Fibroblast of lung (primary cell): ENCODE measurements around the gene TEDC1. TPM values are rescaled to one million over a fixed set of nuclear protein-coding genes. Genes with fewer than 3 reads are reported as not detected.

Source experiments
- DNase-seq, 2 donors: peaks; one replicate each; pipeline versions ENCODE4 v3.0.0 to v3.0.0-alpha.2; 2010; ENCODE audit warnings: low read depth in 2 of 2
- H2AFZ ChIP-seq: 2 replicates; pipeline ENCODE4 v1.5.1; 2012; ENCODE audit warnings: low read length, control low read depth, inconsistent platforms
- H3K27ac ChIP-seq: 2 replicates; pipeline ENCODE4 v1.5.1; 2011; ENCODE audit warnings: low read length, control low read depth; ENCODE audit not compliant: insufficient read depth
- H3K27me3 ChIP-seq: 2 replicates; pipeline ENCODE4 v1.5.1; 2011; ENCODE audit warnings: mild to moderate bottlenecking, low read length; ENCODE audit not compliant: control insufficient read depth, insufficient read depth
- H3K36me3 ChIP-seq: 2 replicates; pipeline ENCODE4 v1.5.1; 2011; ENCODE audit warnings: low read length; ENCODE audit not compliant: control insufficient read depth, insufficient read depth
- H3K4me1 ChIP-seq: 2 replicates; pipeline ENCODE4 v1.5.1; 2011; ENCODE audit warnings: low read length; ENCODE audit not compliant: control insufficient read depth, insufficient read depth; ENCODE audit errors: extremely low read depth
- H3K4me2 ChIP-seq: 2 replicates; pipeline ENCODE4 v1.5.1; 2011; ENCODE audit warnings: low read length, control low read depth; ENCODE audit not compliant: insufficient read depth; ENCODE audit errors: extremely low read depth
- H3K4me3 ChIP-seq, 4 experiments: fragments of 200-600 bp in 1 of 4; sonication (generic) in 1 of 4; replicated peaks in 1 of 4; 2 replicates each; pipeline ENCODE4 v1.5.1; 2011 to 2016; ENCODE audit warnings: low read length in 4 of 4, low read depth in 3 of 4, mild to moderate bottlenecking in 3 of 4, control low read depth in 2 of 4, inconsistent platforms in 1 of 4, mixed read lengths in 1 of 4; ENCODE audit not compliant: insufficient read depth in 1 of 4; ENCODE audit errors: control extremely low read depth in 1 of 4
- H3K79me2 ChIP-seq: 2 replicates; pipeline ENCODE4 v1.5.1; 2012; ENCODE audit warnings: mild to moderate bottlenecking, low read length, inconsistent platforms; ENCODE audit not compliant: control insufficient read depth, insufficient read depth
- H3K9ac ChIP-seq: 2 replicates; pipeline ENCODE4 v1.5.1; 2011; ENCODE audit warnings: mild to moderate bottlenecking, low read length, control low read depth; ENCODE audit not compliant: insufficient read depth
- H3K9me3 ChIP-seq: 2 replicates; pipeline ENCODE4 v1.5.1; 2012; ENCODE audit warnings: low read depth, low read length; ENCODE audit not compliant: control insufficient read depth, insufficient read depth
- H4K20me1 ChIP-seq: 2 replicates; pipeline ENCODE4 v1.5.1; 2011; ENCODE audit warnings: low read length; ENCODE audit not compliant: control insufficient read depth, insufficient read depth; ENCODE audit errors: extremely low read depth
- EZH2 ChIP-seq: IDR thresholded peaks from 2 replicates; pipeline ENCODE4 v1.5.1; 2012; ENCODE audit warnings: low read length, control low read depth, mild to moderate bottlenecking; ENCODE audit errors: missing control alignments
- polyA plus RNA-seq, 2 donors: library from polyadenylated mRNA; depleted of rRNA in 1 of 2; stranded (reverse) in 1 of 2; unstranded in 1 of 2; fragments of >200 nt; gene quantifications; 2 replicates each; pipeline ENCODE4 v1.2.1, GENCODE V29; 2011 to 2012; ENCODE audit warnings: missing spikeins in 1 of 2
- total RNA-seq: library from RNA; depleted of rRNA; stranded (reverse); fragments of >200 nt; gene quantifications from 2 replicates; pipeline ENCODE4 v1.2.1, GENCODE V29; 2014
- TF ChIP-seq, protein P1 (sequence below), 2 donors: IDR thresholded peaks in 1 of 2; conservative IDR thresholded peaks in 1 of 2; 1 replicate in 1 of 2; 2 replicates in 1 of 2; pipeline ENCODE4 v1.5.1; 2011 to 2012; ENCODE audit warnings: low read length in 2 of 2, control low read depth in 1 of 2, inconsistent platforms in 1 of 2, low read depth in 1 of 2, mild to moderate bottlenecking in 1 of 2

Gene TEDC1
- total and polyA plus RNA-seq, 2 donors (not counting 1 experiment from before 2014, with no cell fraction given), result 0.69 to 2.5 TPM

DNA sequence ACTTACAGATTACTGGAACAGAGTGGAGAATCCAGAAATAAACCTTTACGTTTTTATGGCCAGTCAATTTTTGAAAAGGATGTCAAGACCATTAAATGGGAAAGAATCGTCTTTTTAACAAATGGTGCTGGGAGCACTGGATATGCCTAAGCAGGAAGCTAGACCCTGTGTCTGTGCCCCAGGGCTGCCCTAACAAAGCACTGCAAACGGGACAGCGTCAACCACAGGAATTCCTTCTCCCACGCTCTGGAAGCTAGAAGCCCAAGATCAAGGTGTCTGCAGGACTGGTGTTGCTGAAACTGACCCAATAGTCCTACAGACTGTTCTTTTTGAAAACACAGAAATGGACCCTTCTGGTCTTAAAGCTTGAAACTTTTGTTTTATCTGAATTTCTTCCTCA is 26.1 kb downstream of the TEDC1 start:
- H4K20me1 ChIP-seq, result no peaks in the 10 kb centered on the region
- peak in 1 of 2 donors; percentile 16 for DNase-seq
- no peaks in the 10 kb centered on the region for H3K9me3 ChIP-seq
- H3K9ac ChIP-seq, result no peak overlapping the region
- H3K36me3 ChIP-seq, result no peaks in the 10 kb centered on the region
- no peaks in the 10 kb centered on the region for H3K4me1 ChIP-seq
- no peak for TF ChIP-seq EZH2
- TF ChIP-seq, protein P1, sequence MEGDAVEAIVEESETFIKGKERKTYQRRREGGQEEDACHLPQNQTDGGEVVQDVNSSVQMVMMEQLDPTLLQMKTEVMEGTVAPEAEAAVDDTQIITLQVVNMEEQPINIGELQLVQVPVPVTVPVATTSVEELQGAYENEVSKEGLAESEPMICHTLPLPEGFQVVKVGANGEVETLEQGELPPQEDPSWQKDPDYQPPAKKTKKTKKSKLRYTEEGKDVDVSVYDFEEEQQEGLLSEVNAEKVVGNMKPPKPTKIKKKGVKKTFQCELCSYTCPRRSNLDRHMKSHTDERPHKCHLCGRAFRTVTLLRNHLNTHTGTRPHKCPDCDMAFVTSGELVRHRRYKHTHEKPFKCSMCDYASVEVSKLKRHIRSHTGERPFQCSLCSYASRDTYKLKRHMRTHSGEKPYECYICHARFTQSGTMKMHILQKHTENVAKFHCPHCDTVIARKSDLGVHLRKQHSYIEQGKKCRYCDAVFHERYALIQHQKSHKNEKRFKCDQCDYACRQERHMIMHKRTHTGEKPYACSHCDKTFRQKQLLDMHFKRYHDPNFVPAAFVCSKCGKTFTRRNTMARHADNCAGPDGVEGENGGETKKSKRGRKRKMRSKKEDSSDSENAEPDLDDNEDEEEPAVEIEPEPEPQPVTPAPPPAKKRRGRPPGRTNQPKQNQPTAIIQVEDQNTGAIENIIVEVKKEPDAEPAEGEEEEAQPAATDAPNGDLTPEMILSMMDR (conservative IDR thresholded peaks at IDR 0.05 in 1 of 2, IDR thresholded peaks at IDR 0.05 in 1 of 2; ENCODE audit: low read depth in 1 of 2, low read length in 2 of 2), result no peak
- no peak overlapping the region for H3K27ac ChIP-seq
- H2AFZ ChIP-seq, result no peak overlapping the region
- H3K27me3 ChIP-seq, result peaks cover 8% of the 10 kb centered on the region
- no peak overlapping the region for H3K4me3 ChIP-seq
- no peaks in the 10 kb centered on the region for H3K79me2 ChIP-seq
- H3K4me2 ChIP-seq, result no peak overlapping the region

DNA sequence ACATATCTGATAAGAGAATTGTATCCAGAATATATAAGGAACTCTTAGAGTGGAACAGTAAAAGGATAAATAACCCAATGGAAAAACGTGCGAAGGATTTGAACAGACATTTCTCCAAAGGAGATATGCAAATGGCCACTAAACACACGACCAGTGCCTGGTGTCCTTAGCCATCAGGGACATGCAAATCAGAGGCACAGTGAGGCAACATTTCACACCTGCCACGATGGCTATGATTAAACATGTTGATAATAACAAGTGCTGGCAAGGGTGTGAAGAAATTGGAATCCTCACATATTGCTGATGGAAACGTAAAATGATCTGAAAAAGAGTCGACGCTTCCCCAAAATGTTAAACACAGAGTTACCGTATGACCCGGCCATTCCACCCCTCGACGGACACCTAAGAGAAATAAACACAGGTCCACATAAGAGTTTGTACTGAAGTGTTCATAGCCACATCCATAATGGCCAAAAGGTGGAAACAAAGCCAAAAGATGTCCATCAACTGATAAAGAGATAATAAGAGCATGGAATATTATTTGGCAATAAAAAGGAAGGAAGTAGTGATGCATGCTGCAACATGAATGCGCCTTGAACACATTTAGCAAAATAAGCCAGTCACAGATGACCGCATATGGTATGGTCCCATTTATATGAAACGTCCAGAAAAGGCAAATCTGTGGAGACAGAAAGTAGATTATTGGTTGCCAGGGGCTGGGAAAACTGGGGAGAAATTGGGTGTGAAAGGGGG is 29.1 kb downstream of the TEDC1 start:
- H3K4me1 ChIP-seq, result no peaks in the 10 kb centered on the region
- no peak for DNase-seq
- H3K36me3 ChIP-seq, result no peaks in the 10 kb centered on the region
- H3K9ac ChIP-seq, result no peak overlapping the region
- peaks cover 8% of the 10 kb centered on the region for H3K27me3 ChIP-seq
- H2AFZ ChIP-seq, result no peak overlapping the region
- no peak overlapping the region for H3K4me2 ChIP-seq
- TF ChIP-seq, protein P1 (conservative IDR thresholded peaks at IDR 0.05 in 1 of 2, IDR thresholded peaks at IDR 0.05 in 1 of 2; ENCODE audit: low read depth in 1 of 2, low read length in 2 of 2), result no peak
- no peak for TF ChIP-seq EZH2
- no peak overlapping the region for H3K27ac ChIP-seq
- H4K20me1 ChIP-seq, result no peaks in the 10 kb centered on the region
- no peaks in the 10 kb centered on the region for H3K79me2 ChIP-seq
- H3K9me3 ChIP-seq, result no peaks in the 10 kb centered on the region
- H3K4me3 ChIP-seq, result no peak overlapping the region

DNA sequence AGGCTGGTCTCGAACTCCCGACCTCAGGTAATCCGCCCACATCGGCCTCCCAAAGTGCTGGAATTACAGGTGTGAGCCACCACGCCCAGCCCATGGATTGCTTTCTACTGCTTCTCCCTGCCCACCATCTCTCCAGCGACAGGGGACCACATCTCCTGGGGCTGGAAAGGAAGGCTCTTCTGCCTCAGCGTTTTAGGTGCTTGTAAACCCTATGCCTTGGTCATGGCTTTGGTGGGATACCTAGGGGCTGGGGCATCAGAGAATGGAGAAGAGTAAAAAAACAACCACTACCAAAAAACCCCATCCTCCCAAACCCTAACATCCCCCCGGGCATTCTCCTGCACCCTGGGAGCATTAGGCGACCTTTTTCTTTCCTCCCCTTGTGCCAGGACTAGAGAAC is 34.3 kb downstream of the TEDC1 start:
- Histone ChIP-seq H3K9ac (no peak overlapping the region), H3K79me2 (no peaks in the 10 kb centered on the region), H3K27ac (no peak overlapping the region), H4K20me1 (no peaks in the 10 kb centered on the region), H3K4me3 (no peak overlapping the region), H3K9me3 (no peaks in the 10 kb centered on the region), H3K36me3 (no peaks in the 10 kb centered on the region), H3K4me2 (no peak overlapping the region), H2AFZ (no peak overlapping the region), H3K4me1 (no peaks in the 10 kb centered on the region), H3K27me3 (peaks cover 4% of the 10 kb centered on the region)
- no peak for TF ChIP-seq EZH2
- TF ChIP-seq, protein P1 (conservative IDR thresholded peaks at IDR 0.05 in 1 of 2, IDR thresholded peaks at IDR 0.05 in 1 of 2; ENCODE audit: low read depth in 1 of 2, low read length in 2 of 2), result no peak
- no peak for DNase-seq
